CD14-positive monocyte (primary cell): ENCODE results near the gene GTF2H1. TPM values are rescaled to one million over a fixed set of nuclear protein-coding genes. Genes with fewer than 3 reads are reported as not detected.
A peak's percentile ranks its signal among the peaks of the same experiment; 100 is the strongest.

Experiments used
- DNase-seq, 3 donors: peaks; one replicate each; pipeline ENCODE4 v3.0.0-alpha.2; 2011 to 2022
- H2AFZ ChIP-seq: 2 replicates; pipeline ENCODE4 v1.6.0; 2012; ENCODE audit warnings: mild to moderate bottlenecking, low read depth, low read length, inconsistent platforms; ENCODE audit not compliant: insufficient read depth, poor library complexity, severe bottlenecking
- H3K27ac ChIP-seq, 2 donors: 1 replicate in 1 of 2; 2 replicates in 1 of 2; pipeline ENCODE4 v1.5.1; 2012 to 2013; ENCODE audit warnings: low read length in 2 of 2, control low read depth in 1 of 2, inconsistent platforms in 1 of 2, low read depth in 1 of 2, mild to moderate bottlenecking in 1 of 2
- H3K27me3 ChIP-seq, 2 donors: one replicate each; pipeline versions ENCODE4 v1.6.0 to v1.6.1; 2011 to 2013; ENCODE audit warnings: low read length in 2 of 2; ENCODE audit not compliant: control insufficient read depth in 2 of 2, insufficient read depth in 2 of 2
- H3K36me3 ChIP-seq, 2 donors: replicated peaks in 1 of 2; 1 replicate in 1 of 2; 2 replicates in 1 of 2; pipeline versions ENCODE4 v1.5.1 to v1.6.1; 2012 to 2013; ENCODE audit warnings: low read length in 2 of 2, control low read depth in 1 of 2, inconsistent platforms in 1 of 2, mild to moderate bottlenecking in 1 of 2; ENCODE audit not compliant: insufficient read depth in 2 of 2, control insufficient read depth in 1 of 2
- H3K4me1 ChIP-seq, 2 donors: 1 replicate in 1 of 2; 2 replicates in 1 of 2; pipeline versions ENCODE4 v1.5.1 to v1.6.1; 2012 to 2013; ENCODE audit warnings: low read length in 2 of 2, control low read depth in 1 of 2, inconsistent platforms in 1 of 2, mild to moderate bottlenecking in 1 of 2, moderate library complexity in 1 of 2; ENCODE audit not compliant: insufficient read depth in 2 of 2, control insufficient read depth in 1 of 2
- H3K4me2 ChIP-seq: replicated peaks from 2 replicates; pipeline ENCODE3; 2012; ENCODE audit warnings: low read length, moderate library complexity, mild to moderate bottlenecking; ENCODE audit not compliant: poor library complexity, severe bottlenecking; ENCODE audit errors: extremely low read depth
- H3K4me3 ChIP-seq, 3 experiments: fragments of 200-600 bp in 1 of 3; sonication (generic) in 1 of 3; replicated peaks in 1 of 3; 1 replicate in 2 of 3; 2 replicates in 1 of 3; pipeline ENCODE4 v1.5.1; 2011 to 2013; ENCODE audit warnings: low read length in 3 of 3, mild to moderate bottlenecking in 3 of 3, control low read depth in 2 of 3, low read depth in 2 of 3, inconsistent platforms in 1 of 3, moderate library complexity in 1 of 3
- H3K79me2 ChIP-seq: 2 replicates; pipeline ENCODE4 v1.6.0; 2012; ENCODE audit warnings: mild to moderate bottlenecking, control low read depth, inconsistent platforms, low read length, moderate library complexity; ENCODE audit not compliant: insufficient read depth
- H3K9ac ChIP-seq: 2 replicates; pipeline ENCODE4 v1.6.0; 2017; ENCODE audit warnings: low read length, mild to moderate bottlenecking; ENCODE audit not compliant: insufficient read depth, poor library complexity, severe bottlenecking
- H3K9me3 ChIP-seq, 2 donors: replicated peaks in 1 of 2; 1 replicate in 1 of 2; 2 replicates in 1 of 2; pipeline versions ENCODE4 v1.5.1 to v1.6.1; 2012 to 2013; ENCODE audit warnings: low read length in 2 of 2, control low read depth in 1 of 2; ENCODE audit not compliant: control insufficient read depth in 1 of 2, insufficient read depth in 1 of 2
- H4K20me1 ChIP-seq: 2 replicates; pipeline ENCODE4 v1.6.0; 2012; ENCODE audit warnings: mild to moderate bottlenecking, low read length, control low read depth, moderate library complexity; ENCODE audit not compliant: insufficient read depth
- H3K27ac Mint-ChIP-seq, 7 donors: one replicate each; pipeline ENCODE4 v1.8.0; 2020; ENCODE audit warnings: mild to moderate bottlenecking in 7 of 7, mixed read lengths in 7 of 7, moderate library complexity in 6 of 7, inconsistent platforms in 2 of 7
- H3K27me3 Mint-ChIP-seq, 3 donors: one replicate each; pipeline ENCODE4 v1.8.0; 2021 to 2022; ENCODE audit warnings: low read depth in 3 of 3, mild to moderate bottlenecking in 3 of 3, mixed read lengths in 3 of 3, moderate library complexity in 3 of 3, inconsistent platforms in 1 of 3
- H3K36me3 Mint-ChIP-seq, 2 donors: one replicate each; pipeline ENCODE4 v1.8.0; 2020; ENCODE audit warnings: mixed read lengths in 2 of 2, inconsistent platforms in 1 of 2, mild to moderate bottlenecking in 1 of 2
- H3K4me1 Mint-ChIP-seq: one replicate; pipeline ENCODE4 v1.8.0; 2020; ENCODE audit warnings: mild to moderate bottlenecking, mixed read lengths
- H3K4me3 Mint-ChIP-seq, 2 donors: one replicate each; pipeline ENCODE4 v1.8.0; 2020; ENCODE audit warnings: mild to moderate bottlenecking in 2 of 2, mixed read lengths in 2 of 2, moderate library complexity in 1 of 2
- H3K9me3 Mint-ChIP-seq, 7 donors: one replicate each; pipeline ENCODE4 v1.8.0; 2020 to 2022; ENCODE audit warnings: mixed read lengths in 7 of 7, mild to moderate bottlenecking in 6 of 7, moderate library complexity in 6 of 7, inconsistent platforms in 2 of 7
- CTCF ChIP-seq: fragments of 200-600 bp; IDR thresholded peaks from one replicate; pipeline ENCODE4 v1.8.0; 2022; ENCODE audit warnings: antibody characterized with exemption, mild to moderate bottlenecking
- WGBS: methylation state at CpG from one replicate; pipeline ENCODE4 v1.1.5; 2013; ENCODE audit warnings: missing lambda C conversion rate; ENCODE audit not compliant: insufficient coverage; 5-methylcytosine and 5-hydroxymethylcytosine counted together
- intact Hi-C, 2 donors: fragments of 100-400 bp; cut with micrococcal nuclease; formaldehyde crosslinking; loops; one replicate each; pipeline versions ENCODE4 v1.15.0 to v1.15.1; 2023
- polyA plus RNA-seq, 3 donors: library from polyadenylated mRNA; depleted of rRNA in 1 of 3; unstranded in 2 of 3; stranded (reverse) in 1 of 3; fragments of 300-500 nt in 2 of 3; fragments of >200 nt in 1 of 3; fragmentation: Illumina TruSeq in 2 of 3; gene quantifications; 1 replicate in 2 of 3; 2 replicates in 1 of 3; pipeline ENCODE4 v1.2.3, GENCODE V29; 2012 to 2021

Gene GTF2H1
- polyA plus RNA-seq, 3 donors = 23.0 to 26.6 (median 26.2) TPM

GRCh38 chr11:18330921-18331320, 8.6 kb downstream of the GTF2H1 start:
- H3K4me1 Mint-ChIP-seq = peaks cover 8% of the 10 kb centered on the region

GRCh38 chr11:18332302-18332701, 9.9 kb downstream of the GTF2H1 start:
- Mint-ChIP-seq H3K27me3 (no peaks in the 10 kb centered on the region), H3K36me3 (peaks cover 69 to 91% of the 10 kb centered on the region in 2 donors), H3K4me1 (peaks cover 8% of the 10 kb centered on the region), H3K4me3 (no peak overlapping the region), H3K27ac (peak overlapping the region in 4 of 7 donors; percentile 32 to 80 (median 53)), H3K9me3 (no peaks in the 10 kb centered on the region)
- intact Hi-C loops = loop anchor here (5.0 to 10.0 kb wide), 2 partner anchors 35 to 88 kb away; partner anchors contain the start of gene SAA2 (in 1 of the 2)
- Histone ChIP-seq H4K20me1 (peaks cover 63% of the 10 kb centered on the region), H3K36me3 (peaks cover 58 to 96% of the 10 kb centered on the region in 2 donors), H3K27ac (no peak overlapping the region), H2AFZ (no peak overlapping the region), H3K27me3 (no peaks in the 10 kb centered on the region), H3K4me3 (no peak overlapping the region), H3K4me2 (no peak overlapping the region), H3K4me1 (no peaks in the 10 kb centered on the region), H3K9ac (no peak overlapping the region), H3K9me3 (no peaks in the 10 kb centered on the region), H3K79me2 (peaks cover 60% of the 10 kb centered on the region)
- no peak for TF ChIP-seq CTCF
- no CpG with 5 or more reads among the region's 1 CpG for WGBS
- DNase-seq = no peak

More at GRCh38 chr11:18330921-18331320, 8.6 kb downstream of the GTF2H1 start:
- H2AFZ ChIP-seq = no peak overlapping the region
- H3K9ac ChIP-seq = no peak overlapping the region
- no peak for TF ChIP-seq CTCF
- H3K79me2 ChIP-seq = peaks cover 74% of the 10 kb centered on the region
- DNase-seq = no peak
- H4K20me1 ChIP-seq = peaks cover 72% of the 10 kb centered on the region
- peaks cover 54 to 96% of the 10 kb centered on the region in 2 donors for H3K36me3 ChIP-seq
- no peaks in the 10 kb centered on the region for H3K27me3 ChIP-seq
- Mint-ChIP-seq H3K4me3 (no peak overlapping the region), H3K27ac (peak overlapping the region in 4 of 7 donors; percentile 16 to 66 (median 56)), H3K27me3 (no peaks in the 10 kb centered on the region), H3K36me3 (peaks cover 65 to 85% of the 10 kb centered on the region in 2 donors), H3K9me3 (no peaks in the 10 kb centered on the region)
- 100% methylated on average over 1 of the region's 6 CpGs for WGBS
- H3K4me2 ChIP-seq = no peak overlapping the region
- no peaks in the 10 kb centered on the region for H3K4me1 ChIP-seq
- no peaks in the 10 kb centered on the region for H3K9me3 ChIP-seq
- no peak overlapping the region for H3K27ac ChIP-seq
- intact Hi-C loops = loop anchor here (5.0 to 10.0 kb wide), 2 partner anchors 36 to 86 kb away; partner anchors contain the start of gene SAA2 (in 1 of the 2)
- H3K4me3 ChIP-seq = no peak overlapping the region
